ENCODE measurements around the gene PKD1L1. TPM values are rescaled to one million over a fixed set of nuclear protein-coding genes. Genes with fewer than 3 reads are reported as not detected.
"Not testable (repeated sequence)": the region's sequence is repeated elsewhere in the genome, so short reads cannot be mapped to it uniquely, and the experiment has no call there.

The PKD1L1 gene
- total and polyA plus RNA-seq, 3 donors from 2014 or later = 4.0 to 4.8 (median 4.2) TPM

DNA sequence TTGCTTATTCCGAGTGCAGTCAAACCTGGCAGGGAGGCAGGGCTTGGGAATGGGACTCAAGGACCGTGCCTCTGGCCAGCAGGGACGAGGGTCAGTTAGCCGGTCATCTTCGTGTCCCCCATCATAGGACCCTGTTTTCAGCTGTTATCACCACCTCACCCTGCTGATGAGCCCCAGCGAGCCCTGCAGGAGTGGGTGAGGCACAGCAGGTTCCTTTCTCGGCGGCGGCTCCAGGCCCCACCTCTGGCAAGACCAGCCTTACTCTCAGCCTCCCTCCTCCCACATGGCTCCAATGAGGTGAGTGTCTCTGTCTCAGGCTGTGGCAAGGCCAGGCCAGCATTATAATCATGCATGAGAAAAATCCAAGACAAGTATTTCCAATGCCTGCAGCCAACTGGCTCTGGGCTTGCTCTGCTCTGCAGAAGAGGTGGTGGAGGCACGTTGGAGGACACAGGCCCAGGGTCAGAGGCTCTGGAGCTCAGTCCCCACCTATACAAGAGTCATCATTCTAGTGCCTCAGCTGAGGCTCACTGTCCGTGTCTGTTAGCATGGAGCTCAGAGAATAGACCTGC, 15.7 kb downstream of the PKD1L1 start:
- WGBS, 2 donors = 73 to 79% methylated on average over 7 to 8 of the region's 11 CpGs
- no peak for DNase-seq
- Histone ChIP-seq H3K4me3 (no peak overlapping the region), H3K27ac (no peak overlapping the region), H3K36me3 (ENCODE audit: low read depth, missing control alignments) (no peaks in the 10 kb centered on the region), H3K9me3 (no peaks in the 10 kb centered on the region), H3K4me1 (peaks cover 5% of the 10 kb centered on the region), H3K27me3 (no peaks in the 10 kb centered on the region)
- intact Hi-C loops (cut with DNase I; ENCODE audit: low total_unique reads) = no loop called here
- TF ChIP-seq, protein P1, sequence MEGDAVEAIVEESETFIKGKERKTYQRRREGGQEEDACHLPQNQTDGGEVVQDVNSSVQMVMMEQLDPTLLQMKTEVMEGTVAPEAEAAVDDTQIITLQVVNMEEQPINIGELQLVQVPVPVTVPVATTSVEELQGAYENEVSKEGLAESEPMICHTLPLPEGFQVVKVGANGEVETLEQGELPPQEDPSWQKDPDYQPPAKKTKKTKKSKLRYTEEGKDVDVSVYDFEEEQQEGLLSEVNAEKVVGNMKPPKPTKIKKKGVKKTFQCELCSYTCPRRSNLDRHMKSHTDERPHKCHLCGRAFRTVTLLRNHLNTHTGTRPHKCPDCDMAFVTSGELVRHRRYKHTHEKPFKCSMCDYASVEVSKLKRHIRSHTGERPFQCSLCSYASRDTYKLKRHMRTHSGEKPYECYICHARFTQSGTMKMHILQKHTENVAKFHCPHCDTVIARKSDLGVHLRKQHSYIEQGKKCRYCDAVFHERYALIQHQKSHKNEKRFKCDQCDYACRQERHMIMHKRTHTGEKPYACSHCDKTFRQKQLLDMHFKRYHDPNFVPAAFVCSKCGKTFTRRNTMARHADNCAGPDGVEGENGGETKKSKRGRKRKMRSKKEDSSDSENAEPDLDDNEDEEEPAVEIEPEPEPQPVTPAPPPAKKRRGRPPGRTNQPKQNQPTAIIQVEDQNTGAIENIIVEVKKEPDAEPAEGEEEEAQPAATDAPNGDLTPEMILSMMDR (IDR thresholded peaks at IDR 0.05) = no peak
- no peak for TF ChIP-seq POLR2A (IDR thresholded peaks at IDR 0.05)

DNA sequence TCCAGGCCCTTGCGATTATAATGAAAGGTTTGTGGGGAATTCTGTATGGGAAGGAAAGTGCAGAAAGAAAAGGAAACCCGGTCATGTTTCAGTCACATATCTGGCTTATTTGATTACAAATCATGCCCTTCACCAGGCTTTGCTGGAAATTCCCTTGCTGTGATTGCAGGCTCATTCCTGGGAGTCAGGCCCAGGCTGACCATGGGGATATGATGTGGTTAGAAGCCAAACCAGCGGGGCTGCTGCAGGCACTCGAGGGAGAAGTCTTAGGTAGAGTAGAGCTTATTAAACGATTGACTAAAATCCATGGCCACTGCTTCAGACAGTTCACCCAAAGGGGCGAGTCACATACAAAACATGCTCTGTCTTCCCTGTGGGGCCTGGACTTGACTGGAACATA, 16.2 kb downstream of the PKD1L1 start:
- intact Hi-C loops (cut with DNase I; ENCODE audit: low total_unique reads) = no loop called here
- H3K9me3 ChIP-seq = no peaks in the 10 kb centered on the region
- H3K36me3 ChIP-seq (ENCODE audit: low read depth, missing control alignments) = no peaks in the 10 kb centered on the region
- DNase-seq = no peak
- H3K4me1 ChIP-seq = peaks cover 5% of the 10 kb centered on the region
- TF ChIP-seq POLR2A (IDR thresholded peaks at IDR 0.05) = no peak
- TF ChIP-seq, protein P1 (IDR thresholded peaks at IDR 0.05) = no peak
- 69 to 74% methylated on average over 6 of the region's 6 CpGs for WGBS, 2 donors
- H3K4me3 ChIP-seq = no peak overlapping the region
- no peaks in the 10 kb centered on the region for H3K27me3 ChIP-seq
- H3K27ac ChIP-seq = no peak overlapping the region

DNA sequence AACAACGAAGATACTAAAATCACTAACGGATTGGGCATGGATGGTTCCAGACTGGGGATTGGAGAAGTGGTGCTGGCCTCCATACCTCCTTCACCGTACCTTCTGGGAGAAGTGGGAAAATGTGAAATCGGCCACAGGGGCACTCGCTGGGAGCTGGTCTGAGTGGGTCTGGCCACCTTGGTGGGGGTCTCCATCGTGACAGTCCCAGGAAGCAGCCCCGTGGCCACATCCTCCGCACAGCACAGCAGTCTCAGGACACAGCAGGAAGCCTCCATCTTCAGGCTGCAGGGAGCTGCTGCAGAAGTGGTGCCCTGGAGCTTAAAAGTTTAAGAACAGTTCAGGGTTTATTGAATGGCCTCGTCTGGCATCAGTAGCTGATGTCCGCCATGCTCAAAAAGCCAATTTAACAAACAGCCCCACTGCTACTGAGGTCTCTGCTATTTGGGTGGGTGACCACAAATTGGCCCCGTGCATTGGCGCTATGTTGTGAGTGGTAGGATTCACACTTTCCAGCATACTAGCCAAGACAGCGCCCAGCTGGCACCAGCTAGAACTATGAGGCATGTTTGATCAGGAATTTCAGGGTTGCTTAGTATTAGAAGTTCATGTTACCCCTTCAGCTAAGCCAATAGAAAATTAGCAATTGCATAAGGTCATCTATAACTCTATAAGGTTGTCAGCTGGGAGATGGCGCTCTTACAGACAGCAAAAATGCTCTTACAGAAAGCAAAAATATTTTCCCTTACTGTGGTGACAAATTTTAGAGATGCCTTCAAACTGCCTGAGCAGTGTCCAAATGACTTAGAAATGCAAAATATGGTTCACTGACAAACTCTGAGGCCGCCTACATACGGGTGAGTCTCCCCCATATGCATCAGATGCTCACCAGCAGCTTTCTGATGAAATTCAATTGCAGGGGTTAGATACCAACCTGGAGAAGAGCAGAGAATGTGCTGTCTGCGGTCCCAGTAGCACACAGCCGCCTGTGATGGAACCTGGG, 17.0 kb downstream of the PKD1L1 start:
- DNase-seq = no peak

DNA sequence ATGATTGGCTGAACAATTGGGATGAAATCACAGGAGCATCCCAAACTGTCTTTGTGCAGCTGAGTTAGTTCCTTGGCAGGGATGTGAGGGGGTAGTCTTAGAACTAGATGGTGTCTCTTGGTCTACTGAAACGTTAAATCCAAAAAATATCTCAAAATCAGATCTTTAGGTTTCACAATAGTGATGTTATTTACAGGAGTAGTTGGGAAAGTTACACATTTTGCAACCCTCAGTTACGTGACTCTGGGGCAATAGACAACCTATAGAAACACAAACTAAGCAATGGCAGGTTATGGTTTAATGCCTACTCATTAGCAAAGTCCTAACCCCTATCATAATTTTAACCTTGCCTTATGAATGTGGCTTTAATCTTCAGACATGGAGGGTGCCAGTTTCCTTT, 24.0 kb downstream of the PKD1L1 start:
- no peak for DNase-seq
- H3K4me1 ChIP-seq = no peaks in the 10 kb centered on the region
- H3K9me3 ChIP-seq = no peaks in the 10 kb centered on the region
- H3K36me3 ChIP-seq (ENCODE audit: low read depth, missing control alignments) = no peaks in the 10 kb centered on the region
- H3K27ac ChIP-seq = no peak overlapping the region
- no peak overlapping the region for H3K4me3 ChIP-seq
- TF ChIP-seq POLR2A (IDR thresholded peaks at IDR 0.05) = no peak
- TF ChIP-seq, protein P1 (IDR thresholded peaks at IDR 0.05) = no peak
- intact Hi-C loops (cut with DNase I; ENCODE audit: low total_unique reads) = no loop called here
- no peaks in the 10 kb centered on the region for H3K27me3 ChIP-seq
- 73 to 76% methylated on average over 2 of the region's 2 CpGs for WGBS, 2 donors

More for the DNA sequence above, 17.0 kb downstream of the PKD1L1 start:
- intact Hi-C loops (cut with DNase I; ENCODE audit: low total_unique reads) = no loop called here
- TF ChIP-seq, protein P1 (IDR thresholded peaks at IDR 0.05) = no peak
- no peak for TF ChIP-seq POLR2A (IDR thresholded peaks at IDR 0.05)
- H3K27me3 ChIP-seq = no peaks in the 10 kb centered on the region
- no peaks in the 10 kb centered on the region for H3K36me3 ChIP-seq (ENCODE audit: low read depth, missing control alignments)
- no peaks in the 10 kb centered on the region for H3K9me3 ChIP-seq
- no peak overlapping the region for H3K27ac ChIP-seq
- 91 to 94% methylated on average over 14 to 18 of the region's 18 CpGs for WGBS, 2 donors
- no peak overlapping the region for H3K4me3 ChIP-seq
- H3K4me1 ChIP-seq = peaks cover 5% of the 10 kb centered on the region

DNA sequence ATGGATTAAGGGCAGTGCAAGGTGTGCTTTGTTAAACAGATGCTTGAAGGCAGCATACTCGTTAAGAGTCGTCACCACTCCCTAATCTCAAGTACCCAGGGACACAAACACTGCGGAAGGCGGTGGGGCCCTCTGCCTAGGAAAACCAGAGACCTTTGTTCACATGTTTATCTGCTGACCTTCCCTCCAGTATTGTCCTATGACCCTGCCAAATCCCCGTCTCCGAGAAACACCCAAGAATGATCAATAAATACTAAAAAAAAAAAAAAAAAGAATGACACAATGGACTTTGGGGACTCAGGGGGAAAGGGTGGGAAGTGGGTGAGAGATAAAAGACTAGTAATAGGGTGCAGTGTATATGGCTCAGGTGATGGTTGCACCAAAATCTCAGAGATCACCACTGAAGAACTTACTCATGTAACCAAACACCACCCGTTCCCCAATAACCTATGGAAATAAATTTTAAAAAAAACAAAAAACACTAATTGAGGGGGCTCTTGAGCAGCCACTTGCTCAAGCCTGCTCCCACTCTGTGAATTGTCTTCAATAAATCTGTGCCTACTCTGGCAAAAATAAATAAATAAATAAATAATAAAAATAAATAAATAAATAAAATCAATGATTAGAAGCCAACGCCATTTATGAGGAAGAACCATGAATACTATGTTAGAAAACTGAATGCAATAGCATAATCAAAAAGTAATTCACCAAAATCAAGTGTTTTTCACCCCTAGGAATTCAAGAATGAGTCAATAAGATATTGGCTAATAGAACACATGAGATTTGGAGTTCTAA, 25.0 kb downstream of the PKD1L1 start:
- H3K4me3 ChIP-seq; H3K4me1 ChIP-seq; H3K9me3 ChIP-seq; H3K27me3 ChIP-seq; H3K27ac ChIP-seq; H3K36me3 ChIP-seq (ENCODE audit: low read depth, missing control alignments); intact Hi-C loops (cut with DNase I; ENCODE audit: low total_unique reads); DNase-seq: not testable (repeated sequence)
- 64 to 81% methylated on average over 8 of the region's 8 CpGs for WGBS, 2 donors

DNA sequence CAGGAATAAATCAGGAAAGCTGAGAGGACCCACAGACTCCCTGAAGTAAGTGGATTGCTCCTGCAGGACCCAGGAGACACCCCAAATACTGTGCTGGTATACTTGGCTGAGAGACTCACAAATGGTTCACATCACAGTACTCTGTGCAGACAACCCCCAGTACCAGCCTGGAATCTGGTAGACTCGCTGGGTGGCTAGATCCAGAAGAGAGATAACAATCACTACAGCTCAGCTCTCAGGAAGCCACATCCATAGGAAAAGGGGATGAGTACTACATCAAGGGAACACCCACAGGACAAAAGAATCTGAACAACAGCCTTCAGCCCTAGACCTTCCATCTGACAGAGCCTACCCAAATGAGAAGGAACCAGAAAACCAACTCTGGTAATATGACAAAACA, 31.8 kb downstream of the PKD1L1 start:
- WGBS, 2 donors = 71 to 85% methylated on average over 1 of the region's 1 CpG
- H3K27me3 ChIP-seq; H3K4me3 ChIP-seq; H3K4me1 ChIP-seq; H3K36me3 ChIP-seq (ENCODE audit: low read depth, missing control alignments); DNase-seq; H3K27ac ChIP-seq; H3K9me3 ChIP-seq; intact Hi-C loops (cut with DNase I; ENCODE audit: low total_unique reads): not testable (repeated sequence)
